Measurements from ENCODE around the gene HSPA12A.

GRCh38 chr10:116673866-116674265 is 68.5 kb downstream of the HSPA12A start:
- no peak for TF ChIP-seq CTCF (IDR thresholded peaks at IDR 0.05)
- TF ChIP-seq EP300 (IDR thresholded peaks at IDR 0.05): no peak
- no peak for TF ChIP-seq POLR2A (IDR thresholded peaks at IDR 0.05)
